Stimulated activated effector memory CD8-positive, alpha-beta T cell treated with anti-CD3 and anti-CD28 coated beads, Interleukin-12 subunit alpha, Interleukin-12 subunit beta, amount 100 ng/mL, for 72 hours (primary cell): ENCODE data around the gene ZBBX.

Experiments
- ATAC-seq: fragments of 150-1000 bp; cut with Tn5 transposase; 2 replicates; pipeline ENCODE4 v1.10.0; 2021
- DNase-seq, 2 donors: peaks; one replicate each; pipeline ENCODE4 v3.0.0; 2021 to 2022; ENCODE audit warnings: low spot score in 2 of 2
- H3K27ac Mint-ChIP-seq: one replicate; pipeline ENCODE4 v1.8.0; 2022; ENCODE audit warnings: mild to moderate bottlenecking, mixed read lengths
- H3K36me3 Mint-ChIP-seq: one replicate; pipeline ENCODE4 v1.8.0; 2022; ENCODE audit warnings: mild to moderate bottlenecking, mixed read lengths
- H3K4me1 Mint-ChIP-seq: one replicate; pipeline ENCODE4 v1.8.0; 2022; ENCODE audit warnings: mixed read lengths
- H3K4me3 Mint-ChIP-seq: one replicate; pipeline ENCODE4 v1.8.0; 2022; ENCODE audit warnings: mild to moderate bottlenecking, mixed read lengths
- H3K9me3 Mint-ChIP-seq: one replicate; pipeline ENCODE4 v1.8.0; 2022; ENCODE audit warnings: mixed read lengths

The ZBBX gene

DNA sequence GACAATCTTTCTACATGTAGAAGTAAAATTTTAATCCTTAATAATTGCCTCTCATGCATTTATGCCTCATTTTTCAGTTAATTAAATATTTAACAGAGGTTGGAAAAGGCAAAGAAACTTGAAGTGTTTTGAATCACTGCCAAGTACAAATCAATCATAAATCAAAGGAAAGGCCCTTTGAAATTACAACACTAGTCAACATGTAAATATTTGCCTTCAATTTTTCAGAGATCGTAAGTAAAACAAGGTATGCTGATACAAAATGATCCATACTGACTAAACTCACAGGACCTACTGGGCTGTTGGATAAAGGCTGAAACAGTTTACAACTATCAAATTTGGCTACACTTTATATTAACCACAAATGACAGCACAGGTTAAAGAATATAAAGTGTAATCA lies 33.9 kb downstream of the ZBBX start:
- H3K4me1 Mint-ChIP-seq = no peaks in the 10 kb centered on the region
- no peak for ATAC-seq
- no peak overlapping the region for H3K4me3 Mint-ChIP-seq
- H3K9me3 Mint-ChIP-seq = peaks cover 10% of the 10 kb centered on the region
- H3K36me3 Mint-ChIP-seq = no peaks in the 10 kb centered on the region
- DNase-seq = no peak
- no peak overlapping the region for H3K27ac Mint-ChIP-seq

DNA sequence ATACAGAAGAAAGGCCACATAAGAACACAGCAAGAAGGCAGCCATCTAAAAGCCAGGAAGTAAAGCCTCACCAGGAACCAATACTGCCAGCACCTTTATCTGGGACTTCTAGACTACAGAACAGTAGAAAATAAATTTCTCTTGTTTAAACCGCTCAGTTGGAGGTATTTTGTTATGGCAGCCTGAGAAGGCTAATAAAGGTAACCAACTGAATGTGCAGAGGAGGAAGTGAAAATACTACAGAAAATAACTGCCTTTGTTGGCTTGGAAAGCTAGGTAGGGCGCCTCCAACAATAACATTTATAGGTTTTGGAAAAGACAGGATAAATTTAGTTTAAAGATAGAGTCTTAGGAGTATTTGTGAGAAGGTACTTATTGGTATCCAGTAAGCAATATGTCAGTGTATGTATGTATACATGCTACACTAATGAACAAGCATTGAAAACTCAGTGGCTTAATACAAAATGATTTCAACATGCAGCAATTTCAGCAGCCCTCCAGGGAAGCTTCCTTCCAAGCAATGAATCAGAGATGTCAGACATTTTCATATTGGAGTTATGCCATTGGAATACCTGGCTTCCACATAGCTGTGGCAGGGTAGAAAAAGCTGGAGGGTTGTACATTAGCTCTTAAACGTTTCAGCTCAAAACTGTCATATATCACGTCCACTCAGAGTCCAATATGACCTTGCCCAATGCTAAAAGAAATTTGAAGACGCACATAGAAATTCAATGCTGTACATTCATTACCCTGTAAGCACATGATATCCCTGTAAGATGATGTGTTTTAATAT lies 48.9 kb downstream of the ZBBX start:
- Mint-ChIP-seq H3K4me3 (no peak overlapping the region), H3K27ac (no peak overlapping the region), H3K36me3 (no peaks in the 10 kb centered on the region), H3K9me3 (peaks cover 11% of the 10 kb centered on the region), H3K4me1 (no peaks in the 10 kb centered on the region)
- ATAC-seq (peak; percentile 21), DNase-seq (no peak)

DNA sequence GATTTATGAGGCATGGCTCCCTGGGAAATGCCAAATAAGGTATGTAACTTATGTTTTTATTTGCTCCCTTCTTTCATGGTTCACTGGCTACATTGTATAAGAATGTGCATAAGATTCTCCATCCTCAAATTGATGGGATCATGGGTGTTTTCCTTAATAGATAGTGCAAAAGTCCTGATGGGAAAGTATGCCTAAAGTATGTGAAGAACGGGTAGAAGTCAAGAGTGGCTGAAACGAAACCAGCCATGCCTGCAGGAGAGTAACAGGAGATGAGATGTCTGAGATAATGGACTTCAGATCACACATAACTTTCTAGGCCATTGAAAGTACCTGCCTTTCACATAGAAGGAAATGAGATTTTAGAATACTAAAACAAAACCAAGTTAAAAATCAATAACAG lies 56.5 kb downstream of the ZBBX start:
- H3K4me3 Mint-ChIP-seq = no peak overlapping the region
- peaks cover 13% of the 10 kb centered on the region for H3K9me3 Mint-ChIP-seq
- H3K4me1 Mint-ChIP-seq = no peaks in the 10 kb centered on the region
- no peak for DNase-seq
- no peak for ATAC-seq
- no peaks in the 10 kb centered on the region for H3K36me3 Mint-ChIP-seq
- H3K27ac Mint-ChIP-seq = no peak overlapping the region

DNA sequence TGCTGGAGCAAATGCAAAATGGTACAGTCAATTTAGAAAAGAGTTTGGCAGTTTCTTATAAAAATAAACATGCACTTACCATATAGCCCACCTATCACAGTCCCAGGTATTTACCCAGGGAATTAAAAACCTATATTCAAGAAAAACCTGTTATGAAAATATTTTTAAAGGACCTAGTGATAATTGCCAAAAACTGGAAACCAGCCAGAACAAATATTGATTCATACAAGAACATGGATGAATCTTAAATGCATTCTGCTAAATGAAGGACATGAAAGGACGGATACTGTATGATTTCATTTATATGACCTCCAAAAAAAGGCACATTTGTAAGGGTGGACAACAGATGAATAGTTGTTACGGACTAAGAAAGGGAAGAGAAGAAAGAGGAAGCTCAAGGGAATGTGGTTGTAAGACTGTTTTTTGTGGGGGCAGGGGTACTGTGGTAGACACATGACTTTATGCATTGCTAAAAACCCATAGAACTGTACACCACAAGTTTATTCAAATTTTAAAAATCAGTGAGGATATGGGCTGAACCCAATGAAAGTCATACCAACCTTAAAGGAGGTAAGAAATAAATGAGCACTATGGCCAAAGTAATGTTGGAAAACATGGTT lies 61.0 kb downstream of the ZBBX start:
- H3K4me1 Mint-ChIP-seq = no peaks in the 10 kb centered on the region
- DNase-seq (no peak), ATAC-seq (no peak)
- peaks cover 3% of the 10 kb centered on the region for H3K9me3 Mint-ChIP-seq
- H3K4me3 Mint-ChIP-seq = no peak overlapping the region
- H3K36me3 Mint-ChIP-seq = no peaks in the 10 kb centered on the region
- no peak overlapping the region for H3K27ac Mint-ChIP-seq

DNA sequence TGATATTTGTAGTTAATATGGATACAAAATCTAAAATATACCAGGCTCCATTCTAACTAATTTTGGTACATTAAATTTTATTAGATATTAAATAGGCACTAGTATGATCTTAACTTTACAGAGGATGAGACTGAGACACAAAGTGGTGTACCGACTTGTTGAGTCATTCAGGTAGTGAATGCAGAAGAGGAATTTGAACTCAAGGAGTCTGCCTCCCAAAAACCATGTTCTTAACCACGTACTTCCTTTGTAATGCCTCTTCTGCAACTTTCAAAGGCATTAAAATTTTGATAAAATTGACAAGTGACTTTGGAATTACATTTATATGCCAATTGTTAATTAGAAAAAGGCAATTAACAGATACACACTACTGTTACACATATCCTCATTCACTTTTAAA lies 61.8 kb downstream of the ZBBX start:
- H3K27ac Mint-ChIP-seq = no peak overlapping the region
- no peaks in the 10 kb centered on the region for H3K36me3 Mint-ChIP-seq
- ATAC-seq (no peak), DNase-seq (no peak)
- peaks cover 3% of the 10 kb centered on the region for H3K9me3 Mint-ChIP-seq
- H3K4me1 Mint-ChIP-seq = no peaks in the 10 kb centered on the region
- H3K4me3 Mint-ChIP-seq = no peak overlapping the region

DNA sequence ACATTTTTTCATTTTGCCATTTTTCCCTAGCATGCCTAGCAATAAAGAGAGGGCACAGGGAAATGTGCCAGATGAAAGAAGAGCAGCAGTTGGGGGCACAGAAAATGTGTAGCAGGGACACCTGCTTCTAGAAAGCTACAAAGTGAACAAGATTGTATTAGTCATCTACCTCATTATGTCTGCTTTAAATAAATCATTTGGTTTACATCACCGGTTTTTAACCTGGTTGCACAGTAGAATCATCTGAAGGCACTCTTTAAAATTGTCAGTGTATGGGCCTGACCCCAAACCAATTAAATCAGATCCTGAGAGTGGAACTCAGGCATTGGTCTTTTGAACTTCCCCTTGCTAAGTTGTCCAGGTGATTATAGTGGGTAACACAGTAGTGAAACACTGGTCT lies 73.8 kb downstream of the ZBBX start:
- no peaks in the 10 kb centered on the region for H3K4me1 Mint-ChIP-seq
- no peak for ATAC-seq

DNA sequence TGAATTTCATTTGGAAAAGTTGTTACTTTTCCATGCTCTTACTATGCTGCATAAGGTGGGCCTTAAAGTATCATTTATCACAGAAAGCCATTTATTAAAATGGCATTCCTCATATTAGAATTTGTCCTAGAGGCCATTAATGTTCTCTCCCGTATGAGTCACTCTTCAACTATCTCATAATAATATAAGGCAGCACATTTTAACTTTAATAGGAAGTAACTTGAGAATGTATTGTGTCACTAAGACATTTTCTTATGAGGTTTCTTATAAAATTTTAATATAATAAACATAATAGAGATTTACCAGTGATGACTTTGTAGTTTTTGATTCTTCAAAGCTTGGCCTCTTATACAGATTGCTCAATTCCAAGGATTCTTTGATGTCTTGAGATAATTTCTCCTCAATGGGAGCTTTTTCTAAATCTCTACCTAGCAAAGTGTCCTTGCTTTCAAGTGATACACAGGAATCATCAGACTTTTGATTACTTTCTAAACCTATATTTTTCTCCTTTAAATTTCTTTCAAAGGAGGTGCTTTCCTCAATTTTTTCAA lies 74.7 kb downstream of the ZBBX start:
- ATAC-seq = no peak
- Mint-ChIP-seq H3K36me3 (no peaks in the 10 kb centered on the region), H3K4me3 (no peak overlapping the region), H3K4me1 (no peaks in the 10 kb centered on the region), H3K9me3 (peaks cover 4% of the 10 kb centered on the region), H3K27ac (no peak overlapping the region)
- no peak for DNase-seq

More for the DNA sequence above, 73.8 kb downstream of the ZBBX start:
- H3K9me3 Mint-ChIP-seq = peaks cover 4% of the 10 kb centered on the region
- H3K27ac Mint-ChIP-seq = no peak overlapping the region
- H3K4me3 Mint-ChIP-seq = no peak overlapping the region
- DNase-seq = no peak
- no peaks in the 10 kb centered on the region for H3K36me3 Mint-ChIP-seq

DNA sequence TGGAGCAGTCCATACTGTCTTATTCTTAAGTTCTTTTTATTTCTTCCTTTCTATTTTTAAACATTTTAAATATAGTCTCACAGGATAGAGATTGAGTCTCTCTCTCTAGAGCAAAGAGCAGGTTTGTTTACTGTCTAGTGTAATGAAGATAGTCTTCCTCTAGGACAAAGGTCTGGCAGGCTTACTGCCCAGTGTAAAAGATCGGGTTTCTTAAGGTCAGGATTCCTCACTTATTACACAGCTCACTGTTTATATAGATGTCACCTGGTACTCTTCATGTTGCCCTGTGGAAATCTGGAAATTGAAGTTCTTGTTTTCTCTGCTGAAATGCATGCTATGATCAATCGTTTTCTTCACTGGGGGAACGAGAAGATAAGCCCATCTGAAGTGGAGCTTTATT lies 76.0 kb downstream of the ZBBX start:
- H3K9me3 Mint-ChIP-seq = no peaks in the 10 kb centered on the region
- H3K27ac Mint-ChIP-seq = no peak overlapping the region
- DNase-seq (no peak), ATAC-seq (no peak)
- H3K4me3 Mint-ChIP-seq = no peak overlapping the region
- H3K4me1 Mint-ChIP-seq = no peaks in the 10 kb centered on the region
- H3K36me3 Mint-ChIP-seq = no peaks in the 10 kb centered on the region

DNA sequence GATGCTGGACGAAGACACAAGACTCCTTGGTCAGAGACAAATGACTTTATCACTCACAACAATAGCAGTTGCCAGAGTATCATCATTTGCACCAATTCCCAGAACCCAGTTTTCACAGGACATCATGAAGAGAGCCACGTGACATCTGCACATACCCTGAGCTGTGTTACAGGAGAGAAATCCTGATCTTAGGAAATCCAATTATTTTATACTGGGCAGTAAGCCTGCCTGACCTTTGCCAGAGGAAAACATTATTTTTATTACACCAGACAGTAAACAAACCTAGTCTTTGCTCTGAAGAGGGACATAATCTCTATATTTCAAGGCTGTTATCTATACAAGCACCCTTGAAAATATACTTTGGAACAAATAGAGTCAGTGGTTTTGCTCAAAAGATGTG lies 77.4 kb downstream of the ZBBX start:
- no peak for ATAC-seq
- Mint-ChIP-seq H3K9me3 (no peaks in the 10 kb centered on the region), H3K4me1 (no peaks in the 10 kb centered on the region), H3K27ac (no peak overlapping the region), H3K4me3 (no peak overlapping the region), H3K36me3 (no peaks in the 10 kb centered on the region)
- no peak for DNase-seq

DNA sequence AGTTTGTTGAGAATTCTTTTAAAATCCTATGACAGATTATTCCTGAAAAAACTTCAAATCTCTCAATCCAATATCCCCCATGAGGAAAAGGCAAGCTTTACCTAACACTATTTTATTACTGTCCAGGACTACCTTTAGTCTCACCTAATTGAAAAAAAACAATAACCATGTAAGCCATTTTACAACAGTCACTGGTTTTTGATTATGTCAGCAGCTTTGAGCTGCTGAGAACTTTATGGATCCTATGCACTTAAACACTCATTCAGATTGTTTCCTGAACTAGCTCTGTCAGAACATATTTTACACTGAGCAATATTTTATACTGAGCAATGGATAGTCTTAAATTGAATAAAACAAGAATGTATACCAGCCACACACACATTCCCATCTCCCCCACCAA lies 79.9 kb downstream of the ZBBX start:
- no peak overlapping the region for H3K27ac Mint-ChIP-seq
- H3K36me3 Mint-ChIP-seq = no peaks in the 10 kb centered on the region
- H3K9me3 Mint-ChIP-seq = peaks cover 2% of the 10 kb centered on the region
- no peak for ATAC-seq
- H3K4me3 Mint-ChIP-seq = no peak overlapping the region
- DNase-seq = no peak
- H3K4me1 Mint-ChIP-seq = no peaks in the 10 kb centered on the region

DNA sequence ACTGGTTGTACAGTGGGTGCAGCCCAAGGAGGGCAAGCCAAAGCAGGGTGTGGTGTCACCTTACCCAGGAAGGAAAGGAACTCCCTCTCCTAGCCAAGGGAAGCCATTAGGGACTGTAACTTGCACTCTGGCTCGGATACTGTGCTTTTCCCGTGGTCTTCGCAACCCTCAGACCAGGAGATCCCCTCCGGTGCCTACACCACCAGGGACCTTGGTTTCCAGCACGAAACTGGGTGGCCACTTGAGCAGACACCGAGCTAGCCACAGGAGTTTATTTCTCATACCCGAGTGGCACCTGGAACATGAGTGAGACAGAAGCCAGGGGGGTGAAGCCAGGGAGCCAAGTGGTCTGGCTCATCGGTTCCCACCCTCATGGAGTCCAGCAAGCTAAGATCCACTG lies 90.7 kb downstream of the ZBBX start:
- Mint-ChIP-seq H3K4me3 (no peak overlapping the region), H3K4me1 (no peaks in the 10 kb centered on the region), H3K9me3 (peaks cover 13% of the 10 kb centered on the region), H3K27ac (no peak overlapping the region), H3K36me3 (no peaks in the 10 kb centered on the region)
- DNase-seq (no peak), ATAC-seq (no peak)

DNA sequence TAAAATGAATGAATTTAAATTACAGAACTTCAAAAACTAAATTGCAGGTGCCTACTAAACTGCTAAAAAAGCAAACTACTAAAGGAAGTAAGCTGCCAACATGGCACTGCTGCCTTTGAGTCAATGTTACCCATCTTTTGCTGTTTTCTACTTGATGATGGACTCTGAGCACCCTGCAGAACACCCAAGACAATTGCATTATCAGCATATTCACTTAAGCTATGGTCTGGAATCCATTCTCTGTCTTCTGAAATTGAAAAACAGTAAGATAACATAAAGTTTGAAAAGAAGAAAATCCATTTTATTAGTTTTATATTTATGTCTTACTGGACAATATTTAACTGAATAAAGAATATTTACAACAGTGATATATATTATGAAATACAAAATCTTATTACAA lies 91.4 kb downstream of the ZBBX start:
- Mint-ChIP-seq H3K27ac (no peak overlapping the region), H3K36me3 (no peaks in the 10 kb centered on the region), H3K4me3 (no peak overlapping the region), H3K4me1 (no peaks in the 10 kb centered on the region), H3K9me3 (peaks cover 13% of the 10 kb centered on the region)
- DNase-seq (no peak), ATAC-seq (no peak)

DNA sequence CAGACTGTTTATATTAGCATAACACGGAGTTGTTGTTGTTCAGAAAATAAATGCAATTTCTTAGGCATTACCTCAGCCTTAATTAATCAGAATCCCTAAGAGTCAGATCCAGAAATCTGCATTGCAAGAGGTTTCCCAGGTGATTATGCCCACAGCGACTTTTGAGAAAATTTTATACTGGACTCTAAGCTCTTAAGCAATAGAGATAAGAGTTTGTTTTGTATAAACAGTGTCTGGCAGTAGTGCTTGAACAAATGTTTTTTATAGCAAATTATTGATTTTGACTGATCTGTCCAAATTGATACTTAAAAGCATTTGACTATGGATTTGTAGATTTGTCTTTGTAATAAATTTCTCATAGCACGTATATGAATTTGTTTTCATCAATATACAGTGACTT lies 92.8 kb downstream of the ZBBX start:
- Mint-ChIP-seq H3K4me3 (no peak overlapping the region), H3K27ac (no peak overlapping the region), H3K4me1 (no peaks in the 10 kb centered on the region), H3K36me3 (no peaks in the 10 kb centered on the region), H3K9me3 (peaks cover 10% of the 10 kb centered on the region)
- ATAC-seq = no peak
- DNase-seq = no peak

DNA sequence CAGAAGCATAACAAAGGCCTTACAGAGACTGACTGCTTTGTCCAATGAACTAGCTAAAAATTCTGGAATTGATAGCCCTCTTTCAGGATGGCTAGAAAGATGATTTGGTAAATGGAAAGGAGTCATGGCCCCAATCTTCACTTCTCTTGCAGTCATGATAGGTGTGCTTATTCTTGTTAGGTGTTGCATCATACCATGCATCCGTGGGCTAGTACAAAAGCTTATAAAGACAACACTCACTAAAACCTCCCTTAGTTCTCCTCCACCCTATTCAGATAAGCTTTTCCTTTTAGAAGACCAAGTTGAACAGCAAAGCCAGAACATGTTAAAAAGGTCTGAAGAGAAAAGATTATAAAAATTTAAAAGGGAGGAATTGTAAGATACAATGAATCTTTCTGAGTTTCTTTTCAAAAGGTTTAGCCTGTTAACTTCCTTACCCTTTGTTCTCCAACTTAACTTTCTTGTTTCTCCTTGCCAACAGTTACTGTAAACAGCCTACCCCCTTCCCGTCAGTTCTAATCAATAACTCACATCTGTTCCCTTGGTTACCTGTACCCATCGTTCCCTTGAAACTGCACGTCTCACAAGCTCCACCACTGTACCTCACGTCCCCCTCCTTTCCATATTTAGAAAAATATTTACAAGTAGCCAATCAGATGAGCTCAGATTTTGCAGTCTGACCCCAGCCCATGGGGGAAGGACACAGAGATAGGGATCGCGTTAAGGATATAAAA lies 105.8 kb downstream of the ZBBX start:
- no peak overlapping the region for H3K27ac Mint-ChIP-seq
- H3K4me3 Mint-ChIP-seq = no peak overlapping the region
- H3K9me3 Mint-ChIP-seq = peaks cover 11% of the 10 kb centered on the region
- DNase-seq (no peak), ATAC-seq (no peak)
- H3K4me1 Mint-ChIP-seq = no peaks in the 10 kb centered on the region
- H3K36me3 Mint-ChIP-seq = no peaks in the 10 kb centered on the region

DNA sequence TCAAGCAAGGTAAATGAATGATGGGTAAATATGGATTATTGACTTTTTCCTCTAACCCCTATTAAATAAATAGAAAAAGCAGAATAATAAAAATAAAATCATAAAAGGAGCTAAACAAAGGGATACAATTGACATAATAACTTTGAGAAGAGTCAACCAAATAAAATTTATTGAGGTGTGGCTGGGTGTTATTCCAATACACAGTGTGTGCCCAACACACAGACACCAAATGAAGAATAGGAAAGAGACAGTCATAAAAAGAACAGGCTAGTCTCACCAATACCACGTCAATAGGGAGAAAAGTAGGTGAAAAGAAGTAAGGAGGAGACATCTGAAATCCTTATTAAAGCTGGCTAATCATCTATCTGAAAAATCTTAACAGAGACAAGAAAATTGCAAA lies 127.1 kb downstream of the ZBBX start:
- H3K36me3 Mint-ChIP-seq = no peaks in the 10 kb centered on the region
- DNase-seq (no peak), ATAC-seq (no peak)
- H3K27ac Mint-ChIP-seq = no peak overlapping the region
- H3K9me3 Mint-ChIP-seq = peaks cover 14% of the 10 kb centered on the region
- no peak overlapping the region for H3K4me3 Mint-ChIP-seq
- H3K4me1 Mint-ChIP-seq = no peaks in the 10 kb centered on the region

DNA sequence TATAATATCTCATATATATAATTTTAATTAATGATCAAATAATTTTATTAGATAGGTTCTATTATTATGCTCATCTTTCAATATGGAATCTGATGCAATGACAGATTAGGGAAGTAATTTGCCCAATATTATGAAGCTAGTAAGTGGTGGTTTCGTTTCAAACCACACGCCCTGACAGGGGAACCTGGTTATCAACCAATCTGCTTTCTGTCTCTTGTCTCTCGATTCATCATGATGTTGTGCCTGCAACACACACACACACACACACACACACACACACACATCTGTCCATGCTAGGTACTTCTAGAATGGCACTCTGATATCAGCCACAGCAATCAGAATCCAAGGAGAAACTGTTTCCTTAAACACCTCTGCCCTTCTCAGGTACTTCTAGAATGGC lies 128.4 kb downstream of the ZBBX start:
- Mint-ChIP-seq H3K27ac (no peak overlapping the region), H3K36me3 (no peaks in the 10 kb centered on the region), H3K4me1 (no peaks in the 10 kb centered on the region), H3K4me3 (no peak overlapping the region), H3K9me3 (peaks cover 11% of the 10 kb centered on the region)
- no peak for DNase-seq
- ATAC-seq = no peak
